ENCODE results near the gene TRIOBP. TPM values are rescaled to one million over a fixed set of nuclear protein-coding genes. Genes with fewer than 3 reads are reported as not detected.

TRIOBP gene
- total RNA-seq, 3 donors from 2014 or later (not counting 1 experiment from before 2014, with no cell fraction given) = 25.1 to 38.5 (median 25.8) TPM

- Histone ChIP-seq H3K4me3 (ENCODE audit: low read length) (no peak overlapping the region), H3K4me1 (ENCODE audit: control insufficient read depth, insufficient read depth, low read length) (no peaks in the 10 kb centered on the region), H3K9me3 (ENCODE audit: control insufficient read depth, insufficient read depth, low read length) (no peaks in the 10 kb centered on the region), H3K27ac (ENCODE audit: low read length) (no peak overlapping the region), H3K27me3 (ENCODE audit: control insufficient read depth, insufficient read depth, low read length) (no peaks in the 10 kb centered on the region), H3K36me3 (ENCODE audit: control insufficient read depth, insufficient read depth, low read length) (peaks cover 21% of the 10 kb centered on the region)
- intact Hi-C loops (cut with micrococcal nuclease) = no loop called here
- H3K27ac Mint-ChIP-seq = peak overlapping the region in 1 of 2 donors; percentile 39
- H3K4me3 Mint-ChIP-seq = no peak overlapping the region
- no peaks in the 10 kb centered on the region for H3K36me3 Mint-ChIP-seq
- H3K4me1 Mint-ChIP-seq = no peaks in the 10 kb centered on the region
- ATAC-seq (no peak), DNase-seq (no peak)
- H3K9me3 Mint-ChIP-seq = no peaks in the 10 kb centered on the region
- 97% methylated on average over 6 of the region's 6 CpGs for WGBS (ENCODE audit: insufficient coverage)
- H3K27me3 Mint-ChIP-seq (ENCODE audit: low read depth in 2 of 2) = no peaks in the 10 kb centered on the region
- TF ChIP-seq CTCF (IDR thresholded peaks at IDR 0.05) = no peak
These were observed 67.8 kb downstream of the TRIOBP start for GRCh38 chr22:37764622-37765021.

- intact Hi-C loops (cut with micrococcal nuclease) = no loop called here
- Histone ChIP-seq H3K4me3 (ENCODE audit: low read length) (no peak overlapping the region), H3K36me3 (ENCODE audit: control insufficient read depth, insufficient read depth, low read length) (peaks cover 17% of the 10 kb centered on the region), H3K27ac (ENCODE audit: low read length) (no peak overlapping the region), H3K9me3 (ENCODE audit: control insufficient read depth, insufficient read depth, low read length) (no peaks in the 10 kb centered on the region), H3K27me3 (ENCODE audit: control insufficient read depth, insufficient read depth, low read length) (no peaks in the 10 kb centered on the region), H3K4me1 (ENCODE audit: control insufficient read depth, insufficient read depth, low read length) (no peaks in the 10 kb centered on the region)
- no peak overlapping the region for H3K4me3 Mint-ChIP-seq
- 96% methylated on average over 13 of the region's 13 CpGs for WGBS (ENCODE audit: insufficient coverage)
- no peaks in the 10 kb centered on the region for H3K36me3 Mint-ChIP-seq
- DNase-seq (no peak), ATAC-seq (no peak)
- H3K4me1 Mint-ChIP-seq = no peaks in the 10 kb centered on the region
- H3K27ac Mint-ChIP-seq = no peak overlapping the region
- H3K27me3 Mint-ChIP-seq (ENCODE audit: low read depth in 2 of 2) = no peaks in the 10 kb centered on the region
- no peak for TF ChIP-seq CTCF (IDR thresholded peaks at IDR 0.05)
- no peaks in the 10 kb centered on the region for H3K9me3 Mint-ChIP-seq
These were observed 68.7 kb downstream of the TRIOBP start for GRCh38 chr22:37765498-37765897.

GRCh38 chr22:37765953-37766576 lies 69.2 kb downstream of the TRIOBP start:
- H3K27ac ChIP-seq (ENCODE audit: low read length) = no peak overlapping the region
- intact Hi-C loops (cut with micrococcal nuclease) = no loop called here
- Mint-ChIP-seq H3K4me3 (no peak overlapping the region), H3K36me3 (no peaks in the 10 kb centered on the region), H3K27me3 (ENCODE audit: low read depth in 2 of 2) (no peaks in the 10 kb centered on the region), H3K9me3 (no peaks in the 10 kb centered on the region), H3K4me1 (no peaks in the 10 kb centered on the region), H3K27ac (no peak overlapping the region)
- H3K4me3 ChIP-seq (ENCODE audit: low read length) = no peak overlapping the region
- H3K36me3 ChIP-seq (ENCODE audit: control insufficient read depth, insufficient read depth, low read length) = peaks cover 19% of the 10 kb centered on the region
- H3K4me1 ChIP-seq (ENCODE audit: control insufficient read depth, insufficient read depth, low read length) = no peaks in the 10 kb centered on the region
- 89% methylated on average over 8 of the region's 8 CpGs for WGBS (ENCODE audit: insufficient coverage)
- no peaks in the 10 kb centered on the region for H3K27me3 ChIP-seq (ENCODE audit: control insufficient read depth, insufficient read depth, low read length)
- TF ChIP-seq CTCF (IDR thresholded peaks at IDR 0.05) = no peak
- H3K9me3 ChIP-seq (ENCODE audit: control insufficient read depth, insufficient read depth, low read length) = no peaks in the 10 kb centered on the region
- ATAC-seq (no peak), DNase-seq (no peak)

GRCh38 chr22:37768273-37768672 lies 71.4 kb downstream of the TRIOBP start:
- WGBS (ENCODE audit: insufficient coverage) = 97% methylated on average over 3 of the region's 3 CpGs
- Mint-ChIP-seq H3K27me3 (ENCODE audit: low read depth in 2 of 2) (no peaks in the 10 kb centered on the region), H3K4me1 (peaks cover 0 to 5% of the 10 kb centered on the region in 2 donors), H3K4me3 (no peak overlapping the region), H3K36me3 (no peaks in the 10 kb centered on the region), H3K9me3 (no peaks in the 10 kb centered on the region), H3K27ac (no peak overlapping the region)
- TF ChIP-seq CTCF (IDR thresholded peaks at IDR 0.05) = no peak
- Histone ChIP-seq H3K4me3 (ENCODE audit: low read length) (no peak overlapping the region), H3K27me3 (ENCODE audit: control insufficient read depth, insufficient read depth, low read length) (no peaks in the 10 kb centered on the region), H3K9me3 (ENCODE audit: control insufficient read depth, insufficient read depth, low read length) (no peaks in the 10 kb centered on the region), H3K27ac (ENCODE audit: low read length) (no peak overlapping the region), H3K36me3 (ENCODE audit: control insufficient read depth, insufficient read depth, low read length) (peaks cover 15% of the 10 kb centered on the region), H3K4me1 (ENCODE audit: control insufficient read depth, insufficient read depth, low read length) (peaks cover 12% of the 10 kb centered on the region)
- intact Hi-C loops (cut with micrococcal nuclease) = no loop called here
- ATAC-seq = no peak
- no peak for DNase-seq

All from natural killer cell (primary cell).